Adipocyte (in vitro differentiated cells): Measurements from ENCODE around the gene MRPL10.

Experiments
- DNase-seq: peaks from one replicate; pipeline ENCODE4 v3.0.0-alpha.2; 2015; ENCODE audit warnings: low read depth
- H3K27me3 ChIP-seq: replicated peaks from 2 replicates; pipeline ENCODE4 v1.7.0; 2013; ENCODE audit warnings: mild to moderate bottlenecking, low read length, moderate library complexity; ENCODE audit not compliant: control insufficient read depth, insufficient read depth
- H3K36me3 ChIP-seq: 2 replicates; pipeline ENCODE4 v1.7.0; 2013; ENCODE audit warnings: low read length, mild to moderate bottlenecking, moderate library complexity; ENCODE audit not compliant: control insufficient read depth, insufficient read depth, severe bottlenecking
- H3K4me1 ChIP-seq: 2 replicates; pipeline ENCODE4 v1.7.0; 2013; ENCODE audit warnings: mild to moderate bottlenecking, low read length, moderate library complexity; ENCODE audit not compliant: control insufficient read depth, insufficient read depth
- H3K4me3 ChIP-seq: 2 replicates; pipeline ENCODE4 v1.7.0; 2013; ENCODE audit warnings: mild to moderate bottlenecking, low read length, moderate library complexity
- H3K9ac ChIP-seq: 2 replicates; pipeline ENCODE4 v1.7.0; 2013; ENCODE audit warnings: mild to moderate bottlenecking, low read length, moderate library complexity
- H3K9me3 ChIP-seq: 2 replicates; pipeline ENCODE4 v1.7.0; 2013; ENCODE audit warnings: mild to moderate bottlenecking, low read length, moderate library complexity; ENCODE audit not compliant: control insufficient read depth

MRPL10 gene

DNA sequence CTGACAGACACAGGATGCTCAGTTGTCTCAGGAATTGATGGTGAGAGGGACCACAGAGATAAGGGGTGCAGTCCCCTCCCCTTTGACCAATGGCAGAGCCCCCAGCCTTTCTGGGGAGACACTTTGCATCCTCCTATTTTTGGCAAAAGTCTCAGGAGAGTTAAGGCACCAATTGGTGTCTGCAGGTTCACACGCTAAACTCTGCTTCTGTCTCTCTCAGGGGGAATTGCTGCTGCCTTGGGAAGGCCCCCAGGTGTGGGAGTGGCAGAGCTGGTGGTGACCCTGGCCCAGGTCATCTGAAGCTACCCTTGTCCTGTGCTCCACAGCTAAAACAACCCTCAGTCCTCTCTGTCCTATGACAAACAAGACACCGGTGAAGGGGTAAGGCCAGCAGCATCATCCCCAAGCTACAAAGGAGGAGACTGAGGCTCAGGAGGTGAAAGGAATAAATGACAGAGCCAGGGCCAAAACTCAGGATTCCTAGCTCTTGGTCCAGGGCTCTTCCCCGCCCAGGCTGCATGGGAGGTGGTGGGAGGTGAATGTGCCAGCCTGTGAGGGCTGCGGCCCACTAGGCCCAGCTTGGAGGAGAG, 30.1 kb downstream of the MRPL10 start:
- Histone ChIP-seq H3K27me3 (peaks cover 42% of the 10 kb centered on the region), H3K36me3 (no peaks in the 10 kb centered on the region), H3K9ac (no peak overlapping the region), H3K4me1 (no peaks in the 10 kb centered on the region), H3K9me3 (no peaks in the 10 kb centered on the region), H3K4me3 (no peak overlapping the region)
- DNase-seq = no peak

DNA sequence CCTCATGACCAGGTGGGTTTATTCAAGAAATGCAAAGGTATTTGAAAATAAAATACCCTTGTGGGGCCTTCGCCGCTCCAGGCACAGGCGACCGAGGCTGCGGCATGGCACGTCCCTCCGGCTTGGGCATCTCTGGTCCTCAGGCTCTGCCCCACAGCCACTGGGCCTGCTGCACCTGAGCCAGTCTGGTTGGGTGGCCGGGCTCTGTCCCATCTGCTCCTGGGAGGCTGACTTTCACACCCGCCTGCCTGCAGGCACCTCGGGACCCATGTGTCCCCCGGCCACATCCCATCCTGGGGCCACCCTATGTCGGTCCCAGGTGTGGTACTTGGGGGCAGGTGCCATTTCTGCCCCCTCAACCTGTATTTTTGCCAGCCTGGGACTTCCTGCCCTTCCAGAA, 30.7 kb downstream of the MRPL10 start:
- H3K36me3 ChIP-seq = no peaks in the 10 kb centered on the region
- no peak overlapping the region for H3K4me3 ChIP-seq
- H3K9me3 ChIP-seq = no peaks in the 10 kb centered on the region
- no peaks in the 10 kb centered on the region for H3K4me1 ChIP-seq
- no peak overlapping the region for H3K9ac ChIP-seq
- peaks cover 42% of the 10 kb centered on the region for H3K27me3 ChIP-seq
- DNase-seq = no peak

DNA sequence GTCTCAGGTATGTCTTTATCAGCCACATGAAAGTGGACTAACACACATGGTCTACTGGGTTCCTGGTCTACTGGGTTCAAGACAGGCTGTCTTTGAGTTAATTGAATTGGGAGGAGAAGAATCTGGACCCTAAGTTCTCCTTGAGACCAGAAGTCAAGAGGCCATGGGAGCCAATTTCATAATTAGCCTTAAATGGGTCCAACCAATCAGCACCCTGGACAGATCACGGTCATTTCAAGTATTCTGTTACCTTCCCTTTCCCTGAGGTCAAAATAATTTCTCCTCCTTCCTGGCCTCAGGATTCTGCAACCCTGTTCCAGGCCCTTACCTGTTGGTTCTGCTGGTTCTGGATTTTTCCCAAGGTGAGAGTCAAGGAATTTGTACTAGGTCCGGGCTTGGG, 33.5 kb downstream of the MRPL10 start:
- H3K4me3 ChIP-seq = no peak overlapping the region
- no peak for DNase-seq
- no peaks in the 10 kb centered on the region for H3K36me3 ChIP-seq
- H3K27me3 ChIP-seq = peaks cover 50% of the 10 kb centered on the region
- H3K9me3 ChIP-seq = no peaks in the 10 kb centered on the region
- H3K4me1 ChIP-seq = no peaks in the 10 kb centered on the region
- no peak overlapping the region for H3K9ac ChIP-seq

DNA sequence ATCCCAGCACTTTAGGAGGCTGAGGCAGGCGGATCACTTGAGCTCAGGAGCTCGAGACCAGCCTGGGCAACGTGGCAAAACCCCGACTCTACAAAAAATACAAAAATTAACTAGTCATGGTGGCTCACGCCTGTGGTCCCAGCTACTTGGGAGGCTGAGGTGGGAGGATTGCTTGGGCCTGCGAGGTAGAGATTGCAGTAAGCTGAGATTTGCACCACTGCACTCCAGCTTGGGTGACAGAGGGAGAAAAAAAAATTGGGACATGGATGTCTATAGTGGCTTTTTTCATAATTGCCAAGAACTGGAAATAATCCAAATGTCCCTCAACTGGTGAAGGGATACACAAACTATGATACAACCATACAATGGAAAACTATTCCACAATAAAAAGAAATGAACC, 38.4 kb downstream of the MRPL10 start:
- no peaks in the 10 kb centered on the region for H3K9me3 ChIP-seq
- H3K36me3 ChIP-seq = no peaks in the 10 kb centered on the region
- H3K27me3 ChIP-seq = peaks cover 68% of the 10 kb centered on the region
- H3K9ac ChIP-seq = no peak overlapping the region
- no peak overlapping the region for H3K4me3 ChIP-seq
- H3K4me1 ChIP-seq = peaks cover 2% of the 10 kb centered on the region
- no peak for DNase-seq

DNA sequence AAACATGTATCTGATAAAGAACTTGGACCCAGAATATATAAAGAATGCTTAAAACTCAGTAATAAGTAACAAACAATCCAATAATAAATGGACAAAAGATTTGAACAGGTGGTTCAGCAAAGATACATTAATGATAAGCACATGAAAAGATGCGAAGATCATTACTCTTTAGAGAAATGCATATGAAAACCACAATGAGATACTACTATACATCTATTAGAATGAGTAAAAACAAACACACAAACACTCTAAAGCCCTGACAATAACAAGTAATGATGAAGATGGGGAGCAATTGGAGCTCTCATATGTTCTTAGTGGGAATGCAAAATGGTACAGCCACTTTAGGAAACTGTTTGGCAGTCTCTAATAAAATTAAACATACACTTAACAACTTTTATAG, 38.9 kb downstream of the MRPL10 start:
- no peak overlapping the region for H3K9ac ChIP-seq
- peaks cover 2% of the 10 kb centered on the region for H3K4me1 ChIP-seq
- DNase-seq = no peak
- H3K4me3 ChIP-seq = no peak overlapping the region
- no peaks in the 10 kb centered on the region for H3K36me3 ChIP-seq
- H3K9me3 ChIP-seq = no peaks in the 10 kb centered on the region
- peaks cover 66% of the 10 kb centered on the region for H3K27me3 ChIP-seq

DNA sequence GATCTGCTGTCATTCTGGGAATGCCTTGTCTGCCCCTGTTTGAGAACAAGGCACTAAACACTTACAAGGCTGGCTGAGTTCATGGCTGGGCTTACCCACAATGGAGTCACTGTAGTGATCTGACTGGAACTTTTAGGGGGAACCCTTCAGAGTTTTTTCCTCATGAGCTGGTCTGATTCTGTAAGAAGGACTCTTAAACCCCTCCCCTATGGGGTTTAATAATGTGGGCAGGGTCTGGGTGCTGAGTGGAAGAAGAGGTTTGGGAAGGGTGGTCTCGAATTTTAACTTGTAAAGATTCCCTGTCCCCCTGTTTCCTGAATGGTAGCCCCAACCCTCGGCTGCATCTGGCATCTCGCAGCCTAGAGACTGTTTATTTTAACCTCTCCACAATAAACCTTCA, 40.3 kb downstream of the MRPL10 start:
- Histone ChIP-seq H3K9me3 (no peaks in the 10 kb centered on the region), H3K4me1 (peaks cover 2% of the 10 kb centered on the region), H3K4me3 (no peak overlapping the region), H3K27me3 (peaks cover 71% of the 10 kb centered on the region), H3K36me3 (no peaks in the 10 kb centered on the region), H3K9ac (no peak overlapping the region)
- DNase-seq = no peak

DNA sequence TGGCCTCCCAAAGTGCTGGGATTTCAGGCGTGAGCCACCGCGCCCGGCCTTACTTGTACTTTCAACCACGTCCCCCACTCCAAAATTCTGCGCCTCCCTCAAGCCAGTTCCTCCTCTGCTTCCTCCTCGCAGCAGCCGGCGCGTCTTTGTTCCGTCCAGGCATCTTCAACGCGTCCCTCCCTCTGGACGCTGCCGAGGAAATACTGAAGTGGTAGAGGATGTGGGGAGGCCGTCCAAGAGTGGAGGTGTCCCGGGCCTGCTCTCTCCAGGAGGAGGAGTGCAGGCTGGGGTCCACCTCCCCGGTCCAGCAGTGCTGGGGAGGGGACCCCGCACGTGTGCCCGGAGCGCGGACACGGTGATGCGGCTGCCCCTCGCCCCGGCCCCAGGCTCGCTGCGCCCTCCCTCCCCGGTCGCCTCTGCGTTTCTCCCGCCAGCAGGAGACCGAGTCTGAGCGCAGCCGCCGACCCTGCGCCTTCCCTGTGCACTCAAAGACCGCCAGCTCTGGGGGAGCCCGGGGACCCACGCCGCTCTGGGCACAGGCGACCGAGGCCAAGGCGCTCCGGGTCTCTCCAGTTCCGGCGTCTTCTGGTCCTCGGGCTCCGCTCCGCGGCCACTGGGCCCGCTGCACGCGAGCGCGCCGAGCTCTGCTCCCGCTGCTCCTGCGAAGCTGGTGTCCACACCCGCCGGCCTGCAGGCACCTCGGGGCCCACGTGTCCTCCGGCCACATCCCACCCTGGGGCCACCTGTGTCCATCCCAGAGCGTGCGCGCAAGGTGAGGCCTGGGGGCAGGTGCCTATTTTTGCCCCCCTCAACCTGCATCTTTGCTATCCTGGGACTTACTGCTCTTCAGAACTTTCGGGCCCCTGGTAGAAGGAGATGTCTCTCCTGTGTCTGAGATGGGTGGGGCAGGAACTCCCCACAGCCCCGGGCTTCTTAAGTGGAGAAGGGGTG, 41.5 kb downstream of the MRPL10 start:
- peak; percentile 78 for DNase-seq
- H3K27me3 ChIP-seq = peaks cover 70% of the 10 kb centered on the region
- no peaks in the 10 kb centered on the region for H3K9me3 ChIP-seq
- peak overlapping the region; percentile 69 for H3K4me3 ChIP-seq
- no peaks in the 10 kb centered on the region for H3K36me3 ChIP-seq
- peaks cover 2% of the 10 kb centered on the region for H3K4me1 ChIP-seq
- no peak overlapping the region for H3K9ac ChIP-seq

DNA sequence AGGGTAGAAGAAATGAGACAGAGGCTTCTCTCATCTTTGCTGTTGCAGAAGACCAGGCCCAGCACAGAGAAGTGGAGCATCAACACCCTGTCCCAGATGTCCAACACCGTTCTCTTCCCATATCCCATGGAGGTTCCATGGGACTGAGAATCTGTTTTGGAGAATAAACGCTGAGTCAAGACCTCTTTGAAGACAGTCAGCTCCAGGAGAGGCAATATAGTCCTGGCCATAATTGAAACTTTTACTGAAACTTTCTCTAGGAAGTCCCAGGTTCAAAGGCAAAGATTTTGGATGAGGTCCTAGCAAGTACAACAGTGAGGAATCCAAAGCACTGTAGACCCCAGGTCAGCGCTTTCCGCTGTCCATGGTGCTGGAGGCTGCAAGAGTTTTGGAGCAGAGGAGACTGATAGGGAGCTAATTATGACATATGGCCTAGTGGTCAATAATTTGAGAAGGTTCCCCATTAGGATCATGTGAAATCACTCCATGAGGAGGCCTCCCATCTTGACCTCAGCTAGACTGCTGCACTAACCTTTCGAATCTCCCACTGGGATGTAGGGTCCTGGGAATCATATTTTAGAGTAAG, 45.7 kb downstream of the MRPL10 start:
- H3K9me3 ChIP-seq = no peaks in the 10 kb centered on the region
- no peak overlapping the region for H3K9ac ChIP-seq
- H3K27me3 ChIP-seq = peaks cover 45% of the 10 kb centered on the region
- H3K36me3 ChIP-seq = no peaks in the 10 kb centered on the region
- no peak overlapping the region for H3K4me3 ChIP-seq
- H3K4me1 ChIP-seq = peaks cover 2% of the 10 kb centered on the region
- peak; percentile 29 for DNase-seq

DNA sequence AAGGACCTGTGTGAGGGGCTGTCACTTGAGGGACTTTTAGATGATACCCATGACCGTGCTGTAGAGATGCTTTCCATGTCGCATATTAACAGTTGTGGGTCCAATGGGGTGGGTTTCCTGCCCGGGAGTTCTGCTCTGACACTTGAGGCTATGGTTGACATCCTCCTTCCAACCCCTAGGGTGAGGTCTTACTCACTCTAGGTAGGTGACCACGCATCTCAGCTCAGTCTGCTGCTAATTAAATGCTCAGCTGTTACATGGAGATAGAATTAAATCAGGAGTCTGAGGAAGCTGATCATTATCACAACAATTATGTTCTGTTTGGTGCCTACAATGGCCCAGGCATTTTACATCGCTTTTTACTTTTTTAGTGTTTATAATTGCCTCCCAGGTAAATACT, 49.9 kb downstream of the MRPL10 start:
- Histone ChIP-seq H3K9ac (no peak overlapping the region), H3K9me3 (no peaks in the 10 kb centered on the region), H3K36me3 (no peaks in the 10 kb centered on the region), H3K27me3 (peaks cover 43% of the 10 kb centered on the region), H3K4me3 (no peak overlapping the region), H3K4me1 (no peaks in the 10 kb centered on the region)
- DNase-seq = no peak

DNA sequence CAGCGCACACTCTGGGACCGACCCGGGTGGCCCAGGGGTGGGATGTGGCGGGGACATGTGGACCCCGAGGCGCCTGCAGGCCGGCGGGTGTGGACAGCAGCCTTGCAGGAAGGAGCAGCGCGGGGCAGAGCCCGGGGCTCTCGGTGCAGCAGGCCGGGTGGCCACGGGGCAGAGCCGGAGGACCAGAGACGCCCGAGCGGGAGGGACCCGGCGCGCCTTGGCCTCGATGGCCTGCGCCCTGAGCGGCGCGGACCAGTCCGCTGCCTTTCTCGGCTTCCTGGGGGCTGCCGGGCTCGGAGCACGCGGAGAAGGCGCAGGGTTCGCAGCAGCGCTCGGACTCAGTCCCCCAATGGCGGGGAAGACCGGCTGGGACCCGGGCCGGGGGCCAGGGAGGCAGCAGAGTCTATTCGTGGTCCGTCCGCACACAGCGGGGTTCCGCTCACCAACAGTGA, 53.1 kb downstream of the MRPL10 start:
- Histone ChIP-seq H3K36me3 (no peaks in the 10 kb centered on the region), H3K27me3 (peaks cover 31% of the 10 kb centered on the region), H3K9me3 (peaks cover 3% of the 10 kb centered on the region), H3K4me1 (peaks cover 3% of the 10 kb centered on the region), H3K9ac (no peak overlapping the region), H3K4me3 (no peak overlapping the region)
- DNase-seq = no peak
